Hepatocyte (in vitro differentiated cells): ENCODE results near the gene DOCK1. TPM values are rescaled to one million over a fixed set of nuclear protein-coding genes. Genes with fewer than 3 reads are reported as not detected.

Experiments used
- DNase-seq: peaks from one replicate; pipeline ENCODE4 v3.0.0-alpha.2; 2016; ENCODE audit warnings: low spot score
- H2AFZ ChIP-seq: fragments of 200-600 bp; sonication (generic); 2 replicates; pipeline ENCODE4 v1.6.0; 2016; ENCODE audit warnings: antibody characterized with exemption, mild to moderate bottlenecking
- H3K27ac ChIP-seq: fragments of 200-600 bp; sonication (generic); 2 replicates; pipeline ENCODE4 v1.5.1; 2016; ENCODE audit warnings: mild to moderate bottlenecking
- H3K27me3 ChIP-seq: fragments of 200-600 bp; sonication (generic); 2 replicates; pipeline ENCODE4 v1.6.1; 2016
- H3K36me3 ChIP-seq: fragments of 200-600 bp; sonication (generic); replicated peaks from 2 replicates; pipeline ENCODE4 v1.5.1; 2016; ENCODE audit warnings: low read depth; ENCODE audit not compliant: insufficient read depth
- H3K4me1 ChIP-seq: fragments of 200-600 bp; sonication (generic); 2 replicates; pipeline ENCODE4 v1.5.1; 2016; ENCODE audit warnings: mild to moderate bottlenecking, moderate library complexity; ENCODE audit not compliant: insufficient read depth
- H3K4me2 ChIP-seq: fragments of 200-600 bp; sonication (generic); 2 replicates; pipeline ENCODE4 v1.6.0; 2016
- H3K4me3 ChIP-seq: fragments of 200-600 bp; sonication (generic); 2 replicates; pipeline ENCODE4 v1.5.1; 2016; ENCODE audit warnings: mild to moderate bottlenecking
- H3K79me2 ChIP-seq: fragments of 200-600 bp; sonication (generic); 2 replicates; pipeline ENCODE4 v1.6.0; 2017; ENCODE audit warnings: mild to moderate bottlenecking
- H3K9me2 ChIP-seq: fragments of 200-600 bp; sonication (generic); replicated peaks from 2 replicates; pipeline ENCODE4 v1.6.0; 2017; ENCODE audit warnings: mild to moderate bottlenecking; ENCODE audit not compliant: insufficient read depth
- H3K9me3 ChIP-seq: fragments of 200-600 bp; sonication (generic); 2 replicates; pipeline ENCODE4 v1.5.1; 2016; ENCODE audit warnings: low read depth, mild to moderate bottlenecking
- H4K20me1 ChIP-seq: fragments of 200-600 bp; sonication (generic); 2 replicates; pipeline ENCODE4 v1.6.0; 2016; ENCODE audit warnings: mild to moderate bottlenecking; ENCODE audit not compliant: insufficient read depth, poor library complexity, severe bottlenecking
- CTCF ChIP-seq: fragments of 200-600 bp; sonication (generic); IDR thresholded peaks from 2 replicates; pipeline ENCODE4 v1.5.1; 2016; ENCODE audit warnings: antibody characterized with exemption, mild to moderate bottlenecking; ENCODE audit not compliant: poor library complexity
- EZH2 ChIP-seq: fragments of 200-600 bp; sonication (generic); IDR thresholded peaks from 2 replicates; pipeline ENCODE4 v1.6.1; 2016; ENCODE audit warnings: antibody characterized with exemption, mild to moderate bottlenecking, borderline replicate concordance
- EZH2phosphoT487 ChIP-seq: fragments of 200-600 bp; sonication (generic); IDR thresholded peaks from one replicate; pipeline ENCODE4 v1.6.1; 2018; ENCODE audit warnings: antibody characterized with exemption, mild to moderate bottlenecking, low read depth, moderate library complexity; ENCODE audit not compliant: unreplicated experiment, severe bottlenecking
- WGBS: methylation state at CpG from one replicate; pipeline ENCODE4 v1.1.6; 2016; ENCODE audit warnings: low lambda C conversion rate; ENCODE audit errors: missing lambda C conversion rate; 5-methylcytosine and 5-hydroxymethylcytosine counted together
- polyA plus RNA-seq: library from polyadenylated mRNA; unstranded; fragments of >200 nt; fragmentation: Nextera tagmentation; extraction: Ambion mirVana; gene quantifications from 2 replicates; pipeline ENCODE4 v1.2.1, GENCODE V29; 2016
- total RNA-seq: library from RNA; depleted of rRNA; stranded (reverse); fragments of >200 nt; gene quantifications from 2 replicates; pipeline ENCODE4 v1.2.3, GENCODE V29; 2014

The DOCK1 gene
- total and polyA plus RNA-seq, 2 experiments from 2014 or later: 16.0 to 55.5 TPM

- H3K4me3 ChIP-seq: no peak overlapping the region
- H3K9me3 ChIP-seq: no peaks in the 10 kb centered on the region
- WGBS: 95% methylated on average over 17 of the region's 17 CpGs
- H3K9me2 ChIP-seq: no peaks in the 10 kb centered on the region
- no peak for DNase-seq
- H2AFZ ChIP-seq: no peak overlapping the region
- H3K27me3 ChIP-seq: no peaks in the 10 kb centered on the region
- H3K27ac ChIP-seq: no peak overlapping the region
- TF ChIP-seq EZH2: no peak
- H3K4me2 ChIP-seq: no peak overlapping the region
- no peaks in the 10 kb centered on the region for H3K36me3 ChIP-seq
- H4K20me1 ChIP-seq: no peaks in the 10 kb centered on the region
- no peaks in the 10 kb centered on the region for H3K4me1 ChIP-seq
- H3K79me2 ChIP-seq: no peaks in the 10 kb centered on the region
These were observed 542.0 kb downstream of the DOCK1 start for GRCh38 chr10:127447197-127447596.

GRCh38 chr10:127449490-127449889 lies 544.3 kb downstream of the DOCK1 start:
- Histone ChIP-seq H3K27ac (no peak overlapping the region), H3K4me2 (no peak overlapping the region), H3K36me3 (no peaks in the 10 kb centered on the region), H3K4me1 (no peaks in the 10 kb centered on the region), H3K79me2 (no peaks in the 10 kb centered on the region), H2AFZ (no peak overlapping the region), H4K20me1 (no peaks in the 10 kb centered on the region), H3K9me2 (no peaks in the 10 kb centered on the region), H3K27me3 (no peaks in the 10 kb centered on the region), H3K4me3 (no peak overlapping the region), H3K9me3 (no peaks in the 10 kb centered on the region)
- DNase-seq: no peak
- 65% methylated on average over 3 of the region's 3 CpGs for WGBS
- TF ChIP-seq CTCF (no peak), EZH2 (no peak)

- Histone ChIP-seq H3K27me3 (no peaks in the 10 kb centered on the region), H3K9me3 (no peaks in the 10 kb centered on the region), H3K79me2 (no peaks in the 10 kb centered on the region), H3K4me3 (no peak overlapping the region), H2AFZ (no peak overlapping the region), H3K36me3 (no peaks in the 10 kb centered on the region), H4K20me1 (no peaks in the 10 kb centered on the region), H3K4me2 (no peak overlapping the region), H3K9me2 (no peaks in the 10 kb centered on the region), H3K27ac (no peak overlapping the region), H3K4me1 (no peaks in the 10 kb centered on the region)
- DNase-seq: no peak
- WGBS: 69% methylated on average over 4 of the region's 4 CpGs
- TF ChIP-seq EZH2phosphoT487 (no peak), CTCF (no peak), EZH2 (no peak)
These were observed 545.4 kb downstream of the DOCK1 start for GRCh38 chr10:127450644-127451043.

- Histone ChIP-seq H3K4me1 (no peaks in the 10 kb centered on the region), H3K9me3 (no peaks in the 10 kb centered on the region), H4K20me1 (no peaks in the 10 kb centered on the region), H3K36me3 (no peaks in the 10 kb centered on the region), H3K27ac (no peak overlapping the region), H3K27me3 (no peaks in the 10 kb centered on the region), H2AFZ (no peak overlapping the region), H3K79me2 (no peaks in the 10 kb centered on the region), H3K4me2 (no peak overlapping the region), H3K9me2 (no peaks in the 10 kb centered on the region), H3K4me3 (no peak overlapping the region)
- TF ChIP-seq EZH2phosphoT487: no peak
- TF ChIP-seq CTCF: no peak
- no peak for DNase-seq
- WGBS: 95% methylated on average over 4 of the region's 4 CpGs
These were observed 546.4 kb downstream of the DOCK1 start for GRCh38 chr10:127451628-127452027.
